K562 (cell line): ENCODE measurements around the gene NIM1K. TPM values are rescaled to one million over a fixed set of nuclear protein-coding genes. Genes with fewer than 3 reads are reported as not detected.
A peak's percentile ranks its signal among the peaks of the same experiment; 100 is the strongest.

Source experiments
- ATAC-seq: fragments of 200-7000 bp; cut with Tn5 transposase; 3 replicates; pipeline ENCODE4 v1.9.1; 2020; ENCODE audit warnings: moderate library complexity
- BruUV-seq: library from RNA; stranded (reverse); fragments of 400-500 nt; replicated peaks from 2 replicates; lab custom pipeline; 2021; lab: Mats Ljungman, UMichigan
- CTCF ChIA-PET: fragments of 300-600 bp; formaldehyde crosslinking; extraction: SDS; loops from one replicate; lab custom pipeline; 2021; ENCODE audit warnings: low intra/inter-chr PET ratio; lab: Yijun Ruan, JAX
- POLR2A ChIA-PET: fragments of 300-600, 350-650 bp; sonication (Branson Sonifier 250); formaldehyde crosslinking; extraction: SDS; loops from one replicate; lab custom pipeline; 2021; ENCODE audit warnings: antibody characterized with exemption, inconsistent platforms; lab: Yijun Ruan, JAX
- DNase-seq, 4 experiments: peaks; one replicate each; pipeline versions ENCODE4 v3.0.0 to v3.0.0-alpha.2; 2011 to 2018; ENCODE audit warnings: low spot score in 3 of 4, mixed read lengths in 3 of 4; ENCODE audit errors: extremely low read depth in 1 of 4
- FAIRE-seq: peaks from 2 replicates; lab custom pipeline; 2011; peaks lifted over from hg19 to GRCh38; lab: Jason Lieb, UNC
- H2AFZ ChIP-seq: 2 replicates; pipeline ENCODE4 v1.6.0; 2011; ENCODE audit warnings: low read depth, low read length, control low read depth, inconsistent platforms
- H3K27ac ChIP-seq: fragments of 200-600 bp; 3 replicates; pipeline ENCODE4 v1.8.0; 2011; ENCODE audit warnings: low read depth, mild to moderate bottlenecking, control low read depth, inconsistent platforms, low read length, moderate library complexity, mixed read lengths; ENCODE audit errors: extremely low read depth
- H3K27me3 ChIP-seq, 2 experiments: fragments of 300-600 bp in 1 of 2; 2 replicates in 1 of 2; 3 replicates in 1 of 2; pipeline versions ENCODE4 v1.6.0 to v1.8.0; 2011; ENCODE audit warnings: inconsistent platforms in 2 of 2, low read length in 2 of 2, mild to moderate bottlenecking in 1 of 2, mixed read lengths in 1 of 2, moderate library complexity in 1 of 2; ENCODE audit not compliant: control insufficient read depth in 2 of 2, insufficient read depth in 2 of 2
- H3K36me3 ChIP-seq: fragments of 300-600 bp; 3 replicates; pipeline ENCODE4 v1.8.0; 2011; ENCODE audit warnings: mild to moderate bottlenecking, low read length, inconsistent platforms; ENCODE audit not compliant: control insufficient read depth, insufficient read depth
- H3K4me1 ChIP-seq, 2 experiments: fragments of 200-600 bp in 1 of 2; replicated peaks in 1 of 2; 2 replicates in 1 of 2; 3 replicates in 1 of 2; pipeline versions ENCODE4 v1.5.1 to v1.8.0; 2011; ENCODE audit warnings: inconsistent platforms in 2 of 2, low read length in 2 of 2, mild to moderate bottlenecking in 1 of 2, mixed read lengths in 1 of 2, moderate library complexity in 1 of 2; ENCODE audit not compliant: control insufficient read depth in 2 of 2, insufficient read depth in 2 of 2
- H3K4me2 ChIP-seq: 2 replicates; pipeline ENCODE4 v1.6.1; 2011; ENCODE audit warnings: low read length, control low read depth, inconsistent platforms, mixed read lengths; ENCODE audit not compliant: insufficient read depth
- H3K4me3 ChIP-seq: fragments of 200-600 bp; sonication (generic), shearing (Covaris generic); 2 replicates; pipeline ENCODE4 v1.5.1; 2016; ENCODE audit warnings: control low read depth, inconsistent platforms
- H3K79me2 ChIP-seq: fragments of 200-600 bp; 3 replicates; pipeline ENCODE4 v1.8.0; 2011; ENCODE audit warnings: low read length, inconsistent platforms; ENCODE audit not compliant: control insufficient read depth, insufficient read depth
- H3K9ac ChIP-seq, 2 experiments: 2 replicates each; pipeline versions ENCODE4 v1.6.0 to v1.6.1; 2011; ENCODE audit warnings: low read depth in 2 of 2, low read length in 2 of 2, control low read depth in 1 of 2, inconsistent platforms in 1 of 2, mild to moderate bottlenecking in 1 of 2, mixed read lengths in 1 of 2; ENCODE audit not compliant: insufficient read depth in 1 of 2
- H3K9me1 ChIP-seq: one replicate; pipeline ENCODE4 v1.6.0; 2011; ENCODE audit warnings: inconsistent platforms, mild to moderate bottlenecking, low read length, moderate library complexity; ENCODE audit not compliant: control insufficient read depth, insufficient read depth
- H3K9me3 ChIP-seq: replicated peaks from 2 replicates; pipeline ENCODE4 v1.5.1; 2011; ENCODE audit warnings: low read depth, low read length, inconsistent platforms; ENCODE audit not compliant: control insufficient read depth, insufficient read depth
- H4K20me1 ChIP-seq: replicated peaks from 2 replicates; pipeline ENCODE4 v1.6.1; 2011; ENCODE audit warnings: low read length, inconsistent platforms, mixed read lengths; ENCODE audit not compliant: control insufficient read depth, insufficient read depth
- ADNP ChIP-seq: fragments of 200-800 bp; sonication (Bioruptor generic); IDR thresholded peaks from 2 replicates; pipeline ENCODE4 v1.6.1; 2016; ENCODE audit warnings: missing genetic modification characterization, missing compliant biosample characterization
- ATF7 ChIP-seq: fragments of 450-650 bp; IDR thresholded peaks from 2 replicates; pipeline ENCODE4 v1.7.1; 2014; ENCODE audit warnings: mild to moderate bottlenecking, moderate library complexity
- CBX1 ChIP-seq: sonication (generic); IDR thresholded peaks from 2 replicates; pipeline ENCODE4 v1.6.1; 2016; ENCODE audit warnings: antibody characterized with exemption, low read depth, mild to moderate bottlenecking
- ELF4 ChIP-seq: fragments of 450-650 bp; formaldehyde crosslinking; IDR thresholded peaks from 2 replicates; pipeline ENCODE4 v1.4.0; 2022; ENCODE audit warnings: missing genetic modification characterization
- HNRNPLL ChIP-seq: fragments of 200-400 bp; formaldehyde crosslinking; IDR thresholded peaks from 2 replicates; pipeline ENCODE4 v1.6.1; 2017; ENCODE audit warnings: low read length, low read depth, mild to moderate bottlenecking; ENCODE audit not compliant: poor library complexity, severe bottlenecking
- JUN ChIP-seq, 2 experiments: sonication (generic) in 1 of 2; formaldehyde crosslinking in 1 of 2; IDR thresholded peaks; 2 replicates each; pipeline versions ENCODE4 v1.6.1 to v1.8.0; 2012 to 2022; ENCODE audit warnings: borderline replicate concordance in 2 of 2, mild to moderate bottlenecking in 2 of 2, improper control_type of control experiment in 1 of 2, low read depth in 1 of 2, low read length in 1 of 2, missing genetic modification reagents in 1 of 2
- MEF2A ChIP-seq: IDR thresholded peaks from 2 replicates; pipeline ENCODE4 v1.6.1; 2011; ENCODE audit warnings: low read depth, mild to moderate bottlenecking, low read length, moderate library complexity; ENCODE audit not compliant: control insufficient read depth
- MEF2D ChIP-seq: conservative IDR thresholded peaks from 2 replicates; pipeline ENCODE4 v1.6.1; 2016; ENCODE audit warnings: low read depth, missing genetic modification characterization, missing compliant biosample characterization
- MNT ChIP-seq, 2 experiments: fragments of 450-650 bp; conservative IDR thresholded peaks; 2 replicates each; pipeline ENCODE4 v1.6.1; 2017; ENCODE audit warnings: mild to moderate bottlenecking in 2 of 2, moderate library complexity in 2 of 2
- PHTF2 ChIP-seq: fragments of 250-450 bp; sonication (Bioruptor Pico); IDR thresholded peaks from 2 replicates; pipeline ENCODE4 v1.5.0; 2021; ENCODE audit warnings: mild to moderate bottlenecking
- SIRT6 ChIP-seq: IDR thresholded peaks from one replicate; pipeline ENCODE4 v1.6.1; 2012; ENCODE audit warnings: low read depth, mild to moderate bottlenecking, control low read depth, inconsistent platforms, low read length, moderate library complexity
- SMARCE1 ChIP-seq: fragments of 450-650 bp; IDR thresholded peaks from 2 replicates; pipeline ENCODE4 v1.7.1; 2016; ENCODE audit warnings: mild to moderate bottlenecking
- XRCC4 ChIP-seq: IDR thresholded peaks from one replicate; pipeline ENCODE4 v1.6.1; 2011; ENCODE audit not compliant: insufficient read depth, insufficient read length; ENCODE audit errors: extremely low read depth
- ZBTB11 ChIP-seq, 3 experiments: fragments of 200-800 bp in 1 of 3; fragments of 250-450 bp in 1 of 3; fragments of 450-650 bp in 1 of 3; sonication (Bioruptor Pico) in 1 of 3; sonication (Bioruptor generic) in 1 of 3; formaldehyde crosslinking in 1 of 3; IDR thresholded peaks; 2 replicates each; pipeline versions ENCODE4 v1.6.1 to v1.8.0; 2016 to 2022; ENCODE audit warnings: mild to moderate bottlenecking in 2 of 3, missing genetic modification characterization in 2 of 3, missing compliant biosample characterization in 1 of 3, moderate library complexity in 1 of 3
- ZNF699 ChIP-seq: fragments of 250-450 bp; sonication (Bioruptor Pico); IDR thresholded peaks from 2 replicates; pipeline ENCODE4 v1.8.0; 2021; ENCODE audit warnings: mild to moderate bottlenecking, moderate library complexity; ENCODE audit not compliant: insufficient replicate concordance
- ZNF717 ChIP-seq: fragments of 250-450 bp; sonication (Bioruptor Pico); IDR thresholded peaks from 2 replicates; pipeline ENCODE4 v1.5.0; 2021
- WGBS: fragments of 100-300 bp; shearing (Covaris generic); methylation state at CpG from one replicate; pipeline ENCODE4 v1.1.6; 2016; ENCODE audit warnings: low coverage, mixed read lengths; ENCODE audit not compliant: insufficient coverage; ENCODE audit errors: missing lambda C conversion rate; 5-methylcytosine and 5-hydroxymethylcytosine counted together
- in situ Hi-C: fragments of 300-500 bp; cut with MboI; formaldehyde crosslinking; loops from 4 replicates; pipeline ENCODE4 v1.15.0; 2018; ENCODE audit warnings: inconsistent platforms, mixed read lengths
- intact Hi-C: fragments of 100-400 bp; cut with micrococcal nuclease; formaldehyde crosslinking; loops from 2 replicates; pipeline ENCODE4 v1.14.2; 2022
- polyA plus RNA-seq, 8 experiments: library from polyadenylated mRNA; depleted of rRNA in 4 of 8; stranded (reverse) in 5 of 8; unstranded in 3 of 8; fragments of >200 nt; fragmentation: Nextera tagmentation in 2 of 8; fragmentation: Illumina TruSeq in 1 of 8; extraction: Ambion mirVana in 2 of 8; extraction: Trizol in 1 of 8; gene quantifications; 2 replicates each; pipeline versions ENCODE4 v1.2.1 to v1.2.3, GENCODE V29; 2011 to 2014; ENCODE audit warnings: inconsistent platforms in 1 of 8, missing spikeins in 1 of 8
- total RNA-seq, 7 experiments: library from RNA; depleted of rRNA in 6 of 7; stranded (reverse); fragments of >200 nt in 6 of 7; fragmentation: Illumina TruSeq in 2 of 7; extraction: Trizol in 2 of 7; gene quantifications; 2 replicates each; pipeline versions ENCODE4 v1.2.1 to v1.2.3, GENCODE V29; 2011 to 2021; ENCODE audit warnings: low replicate concordance in 1 of 7
- TF ChIP-seq, protein P1 (sequence below): sonication (generic); formaldehyde crosslinking; IDR thresholded peaks from 2 replicates; pipeline ENCODE4 v1.8.0; 2022; ENCODE audit warnings: mild to moderate bottlenecking, missing genetic modification reagents

NIM1K gene
- total and polyA plus RNA-seq, 9 of the 15 experiments (the other 6 are each of a cell fraction or from before 2014, with no cell fraction given): 0.03 to 0.34 (median 0.08) TPM; not detected in 3

DNA sequence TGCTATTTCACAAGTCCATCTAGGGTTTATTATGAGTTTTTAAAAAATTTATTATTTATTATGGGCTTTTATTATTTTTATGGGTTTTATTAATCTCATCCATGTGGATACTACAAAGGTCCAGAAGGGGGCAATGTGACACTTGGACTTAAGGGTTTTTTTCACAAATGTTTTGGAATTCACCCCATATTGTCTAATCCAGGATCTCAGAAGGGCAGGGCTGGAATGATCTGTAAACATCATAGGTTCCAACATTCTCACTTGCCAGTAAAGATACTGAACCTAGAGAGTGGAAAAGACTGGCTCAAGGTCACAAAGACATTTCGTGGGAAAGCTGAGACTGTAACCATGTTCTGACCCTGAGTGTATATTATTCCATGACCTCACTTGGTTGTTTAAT, 35.6 kb downstream of the NIM1K start:
- no TSS peak for BruUV-seq
- H3K4me3 ChIP-seq: no peak overlapping the region
- 40% methylated on average over 1 of the region's 1 CpG for WGBS
- peaks cover 0 to 16% of the 10 kb centered on the region in 2 experiments; a peak in 3 of 5 replicates for H3K4me1 ChIP-seq
- ATAC-seq (peak; percentile 53; the same call in 2 of the 3 replicates), DNase-seq (peak; percentile 41 to 72 (median 49)), FAIRE-seq (no peak)
- H3K27ac ChIP-seq: no peak overlapping the region
- CTCF ChIA-PET: interaction anchor here (0.6 to 1.8 kb wide), 7 partner anchors 10 to 1743 kb away, joined by 3 to 21 read pairs (median 5); no protein-coding TSS in a partner anchor
- no peak overlapping the region for H3K9ac ChIP-seq
- H3K27me3 ChIP-seq: no peaks in the 10 kb centered on the region
- POLR2A ChIA-PET: no interaction called here
- no peaks in the 10 kb centered on the region for H3K36me3 ChIP-seq
- intact Hi-C loops: loop anchor here (1.0 to 5.0 kb wide), 5 partner anchors 79 to 257 kb away; no protein-coding TSS in a partner anchor
- H3K9me1 ChIP-seq: no peaks in the 10 kb centered on the region
- no peaks in the 10 kb centered on the region for H3K79me2 ChIP-seq
- no peaks in the 10 kb centered on the region for H4K20me1 ChIP-seq
- no peaks in the 10 kb centered on the region for H3K9me3 ChIP-seq
- H2AFZ ChIP-seq: peak overlapping the region; percentile 78
- no peak overlapping the region for H3K4me2 ChIP-seq
- in situ Hi-C loops: no loop called here
- TF ChIP-seq HNRNPLL (no peak), PHTF2 (no peak), ZBTB11 (CRISPR knock-in tag; IDR thresholded peaks at IDR 0.05) (no peak), ZNF717 (CRISPR knock-in tag) (no peak), ELF4 (CRISPR knock-in tag) (no peak), MNT (conservative IDR thresholded peaks at IDR 0.05) (0 out of 4 replicates have a peak, but pooled peaks have one; percentile 24 to 27), CBX1 (no peak), SIRT6 (no peak), XRCC4 (no peak), MEF2D (tag) (no peak), JUN (IDR thresholded peaks at IDR 0.05; ENCODE audit: borderline replicate concordance, low read depth, low read length) (no peak), JUN (CRISPR knock-in tag; IDR thresholded peaks at IDR 0.05; ENCODE audit: borderline replicate concordance) (no peak), ZNF699 (CRISPR knock-in tag) (no peak), MEF2A (no peak), SMARCE1 (no peak), ATF7 (peak; percentile 29; the same call in 1 of the 2 replicates), ADNP (no peak)
- TF ChIP-seq, protein P1, sequence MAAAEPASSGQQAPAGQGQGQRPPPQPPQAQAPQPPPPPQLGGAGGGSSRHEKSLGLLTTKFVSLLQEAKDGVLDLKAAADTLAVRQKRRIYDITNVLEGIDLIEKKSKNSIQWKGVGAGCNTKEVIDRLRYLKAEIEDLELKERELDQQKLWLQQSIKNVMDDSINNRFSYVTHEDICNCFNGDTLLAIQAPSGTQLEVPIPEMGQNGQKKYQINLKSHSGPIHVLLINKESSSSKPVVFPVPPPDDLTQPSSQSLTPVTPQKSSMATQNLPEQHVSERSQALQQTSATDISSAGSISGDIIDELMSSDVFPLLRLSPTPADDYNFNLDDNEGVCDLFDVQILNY (CRISPR knock-in tag): no peak
